GM12891 (cell line): Measurements from ENCODE around the gene APLP2.

Source experiments
- POLR2A ChIP-seq: IDR thresholded peaks from 2 replicates; pipeline ENCODE4 v1.6.1; 2011; ENCODE audit warnings: low read depth, low read length, control low read depth
- SPI1 ChIP-seq: IDR thresholded peaks from 2 replicates; pipeline ENCODE4 v1.6.1; 2011; ENCODE audit warnings: low read depth, low read length, control low read depth

DNA sequence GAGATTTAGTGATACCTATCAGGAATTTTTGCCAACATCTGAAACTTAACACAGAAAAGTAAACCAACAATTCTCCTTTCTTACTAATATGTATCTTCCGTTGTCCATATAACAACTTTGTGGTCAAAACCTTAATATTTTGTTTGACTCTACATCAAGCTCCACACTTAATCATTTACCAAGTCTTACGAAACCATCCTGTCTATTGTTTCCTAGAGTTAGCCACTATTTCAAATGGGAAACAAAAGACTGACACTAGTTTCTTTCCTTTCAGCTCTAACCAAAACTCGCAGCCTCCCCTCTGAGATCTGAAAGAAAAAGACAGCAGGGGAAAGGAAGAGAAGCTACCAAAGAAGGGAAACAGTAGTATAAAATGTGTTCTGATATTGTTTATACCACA lies 40.6 kb upstream of the APLP2 start:
- no peak for TF ChIP-seq POLR2A
- no peak for TF ChIP-seq SPI1
